Subcutaneous abdominal adipose tissue (tissue), 5 donors: ENCODE measurements around the gene PCDHGA7.

ENCODE experiments used
- H3K27ac ChIP-seq: one replicate; pipeline ENCODE4 v1.7.0; 2013; ENCODE audit warnings: low read depth, mild to moderate bottlenecking, inconsistent platforms, low read length, moderate library complexity
- H3K27me3 ChIP-seq, 5 donors: one replicate each; pipeline ENCODE4 v1.7.0; 2013; ENCODE audit warnings: low read length in 5 of 5, inconsistent platforms in 1 of 5; ENCODE audit not compliant: control insufficient read depth in 5 of 5, insufficient read depth in 4 of 5
- H3K36me3 ChIP-seq, 5 donors: one replicate each; pipeline ENCODE4 v1.7.0; 2013; ENCODE audit warnings: low read length in 5 of 5; ENCODE audit not compliant: control insufficient read depth in 5 of 5, insufficient read depth in 5 of 5
- H3K4me1 ChIP-seq, 5 donors: one replicate each; pipeline ENCODE4 v1.7.0; 2013; ENCODE audit warnings: low read length in 5 of 5, mild to moderate bottlenecking in 3 of 5, moderate library complexity in 1 of 5; ENCODE audit not compliant: control insufficient read depth in 5 of 5, insufficient read depth in 5 of 5
- H3K4me3 ChIP-seq, 5 donors: one replicate each; pipeline ENCODE4 v1.7.0; 2013; ENCODE audit warnings: low read length in 5 of 5, low read depth in 1 of 5
- H3K9ac ChIP-seq, 5 donors: one replicate each; pipeline ENCODE4 v1.7.0; 2013; ENCODE audit warnings: low read length in 5 of 5, mild to moderate bottlenecking in 4 of 5, moderate library complexity in 3 of 5
- H3K9me3 ChIP-seq, 5 donors: one replicate each; pipeline ENCODE4 v1.7.0; 2013; ENCODE audit warnings: low read length in 5 of 5; ENCODE audit not compliant: control insufficient read depth in 5 of 5
- donor health status: healthy.
- donor health status: healthy.
- donor health status: healthy.
- donor health status: healthy.
- donor health status: healthy.

The PCDHGA7 gene

GRCh38 chr5:141349917-141350619 is 32.5 kb upstream of the PCDHGA7 start, which contains the start of gene PCDHGB1:
PCDHGB1 (plus strand) TSS chr5:141350099; CDS start chr5:141350261, 162 bp downstream.
- peaks cover 0 to 17% (median 6%) of the 10 kb centered on the region in 5 donors for H3K27me3 ChIP-seq
- no peaks in the 10 kb centered on the region for H3K36me3 ChIP-seq
- no peak within 1 kb of the TSS for H3K9ac ChIP-seq
- peak within 1 kb of the TSS; percentile 34 to 63 (median 39) for H3K4me3 ChIP-seq
- H3K9me3 ChIP-seq: peaks cover 26 to 60% (median 52%) of the 10 kb centered on the region in 5 donors
- peaks cover 0 to 6% (median 2%) of the 10 kb centered on the region in 5 donors for H3K4me1 ChIP-seq
- H3K27ac ChIP-seq: no peak within 1 kb of the TSS

- peaks cover 36 to 70% (median 58%) of the 10 kb centered on the region in 5 donors for H3K9me3 ChIP-seq
These were observed 31.0 kb upstream of the PCDHGA7 start for GRCh38 chr5:141351591-141351990.

DNA sequence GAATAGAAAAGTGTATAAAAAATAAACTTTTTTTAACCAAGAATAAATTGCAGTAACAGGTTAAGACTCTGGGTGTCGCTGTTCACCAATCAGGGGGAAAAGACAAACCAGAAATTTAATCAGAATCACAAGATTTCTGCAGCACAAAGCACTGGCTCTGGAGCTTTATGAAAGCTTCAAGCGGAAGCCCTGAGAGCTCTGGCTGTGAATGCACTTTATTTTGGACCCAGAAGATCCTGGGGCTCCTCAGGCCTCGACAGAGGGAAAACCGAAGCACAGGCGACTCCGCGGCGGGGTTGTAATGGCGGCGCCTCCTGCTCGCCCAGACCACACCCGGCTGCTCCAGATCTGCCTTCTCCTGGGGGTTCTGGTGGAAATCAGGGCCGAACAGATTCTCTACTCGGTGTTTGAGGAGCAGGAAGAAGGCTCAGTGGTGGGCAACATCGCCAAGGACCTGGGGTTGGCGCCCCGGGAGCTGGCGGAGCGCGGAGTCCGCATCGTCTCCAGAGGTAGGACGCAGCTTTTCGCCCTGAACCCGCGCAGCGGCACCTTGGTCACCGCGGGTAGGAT is 27.6 kb upstream of the PCDHGA7 start, which contains the start of gene PCDHGA4:
TSS of gene PCDHGA4 (plus strand) at position 122 of the 570 bp plus-strand sequence. CDS start at position 209, 87 bp downstream.
- H3K4me1 ChIP-seq: peaks cover 0 to 11% (median 9%) of the 10 kb centered on the region in 5 donors
- H3K9ac ChIP-seq: no peak within 1 kb of the TSS
- peak within 1 kb of the TSS; percentile 43 to 62 (median 57) for H3K4me3 ChIP-seq
- no peaks in the 10 kb centered on the region for H3K36me3 ChIP-seq
- no peak within 1 kb of the TSS for H3K27ac ChIP-seq
- H3K9me3 ChIP-seq: peaks cover 43 to 77% (median 65%) of the 10 kb centered on the region in 5 donors
- H3K27me3 ChIP-seq: peaks cover 0 to 19% (median 6%) of the 10 kb centered on the region in 5 donors

More at GRCh38 chr5:141351591-141351990, 31.0 kb upstream of the PCDHGA7 start:
- Histone ChIP-seq H3K4me3 (peak overlapping the region in 3 of 5 donors; percentile 14 to 35 (median 25)), H3K27ac (no peak overlapping the region), H3K4me1 (peaks cover 0 to 11% (median 8%) of the 10 kb centered on the region in 5 donors), H3K9ac (no peak overlapping the region), H3K36me3 (no peaks in the 10 kb centered on the region), H3K27me3 (peaks cover 0 to 18% (median 6%) of the 10 kb centered on the region in 5 donors)

- Histone ChIP-seq H3K9me3 (peaks cover 45 to 78% (median 65%) of the 10 kb centered on the region in 5 donors), H3K27ac (no peak overlapping the region), H3K4me3 (peak overlapping the region; percentile 43 to 60 (median 56)), H3K9ac (no peak overlapping the region), H3K4me1 (peaks cover 0 to 11% (median 7%) of the 10 kb centered on the region in 5 donors), H3K27me3 (peaks cover 0 to 17% (median 6%) of the 10 kb centered on the region in 5 donors), H3K36me3 (no peaks in the 10 kb centered on the region)
These were observed 26.9 kb upstream of the PCDHGA7 start for GRCh38 chr5:141355641-141356040.

GRCh38 chr5:141356133-141356532 is 26.4 kb upstream of the PCDHGA7 start:
- no peak overlapping the region for H3K9ac ChIP-seq
- no peaks in the 10 kb centered on the region for H3K36me3 ChIP-seq
- peaks cover 45 to 78% (median 65%) of the 10 kb centered on the region in 5 donors for H3K9me3 ChIP-seq
- peaks cover 0 to 11% (median 7%) of the 10 kb centered on the region in 5 donors for H3K4me1 ChIP-seq
- H3K27me3 ChIP-seq: peaks cover 0 to 12% (median 6%) of the 10 kb centered on the region in 5 donors
- peak overlapping the region in 4 of 5 donors; percentile 39 to 60 (median 54) for H3K4me3 ChIP-seq
- H3K27ac ChIP-seq: no peak overlapping the region

- Histone ChIP-seq H3K36me3 (no peaks in the 10 kb centered on the region), H3K9ac (no peak overlapping the region), H3K9me3 (peaks cover 44 to 79% (median 65%) of the 10 kb centered on the region in 5 donors), H3K27me3 (peaks cover 0 to 6% (median 0%) of the 10 kb centered on the region in 5 donors), H3K4me1 (peaks cover 0 to 11% (median 7%) of the 10 kb centered on the region in 5 donors), H3K4me3 (peak overlapping the region; percentile 33 to 43 (median 38)), H3K27ac (no peak overlapping the region)
These were observed 25.6 kb upstream of the PCDHGA7 start for GRCh38 chr5:141356950-141357349.

DNA sequence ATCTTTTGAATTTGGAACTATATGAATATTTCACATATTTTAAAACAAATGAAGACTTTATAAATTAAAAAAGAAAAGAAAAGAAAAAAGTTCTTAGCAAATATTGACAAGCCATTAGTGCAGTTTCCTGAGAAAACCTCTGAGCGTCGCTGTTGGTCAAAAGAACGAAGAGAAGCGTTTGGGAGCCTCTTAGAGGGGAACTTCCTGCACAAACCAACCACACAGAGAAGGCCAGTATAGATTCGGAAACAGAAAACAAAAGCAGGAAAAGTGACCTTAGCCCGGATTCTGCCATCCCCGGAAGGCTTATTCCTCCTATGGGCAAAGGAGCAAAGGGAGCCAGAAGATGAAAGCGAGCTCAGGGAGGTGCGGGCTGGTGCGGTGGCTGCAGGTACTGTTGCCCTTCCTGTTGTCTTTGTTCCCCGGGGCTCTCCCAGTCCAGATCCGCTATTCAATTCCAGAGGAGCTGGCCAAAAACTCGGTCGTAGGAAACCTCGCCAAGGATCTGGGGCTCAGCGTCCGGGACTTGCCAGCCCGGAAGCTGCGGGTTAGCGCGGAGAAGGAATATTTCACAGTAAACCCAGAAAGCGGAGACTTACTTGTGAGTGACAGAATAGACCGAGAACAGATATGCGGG is 22.6 kb upstream of the PCDHGA7 start, which contains the start of gene PCDHGB2:
TSS of gene PCDHGB2 (plus strand) at position 205 of the 637 bp plus-strand sequence. CDS start at position 347, 142 bp downstream.
- Histone ChIP-seq H3K27ac (no peak within 1 kb of the TSS), H3K36me3 (no peaks in the 10 kb centered on the region), H3K4me1 (peaks cover 0 to 11% (median 7%) of the 10 kb centered on the region in 5 donors), H3K9ac (no peak within 1 kb of the TSS), H3K9me3 (peaks cover 56 to 86% (median 78%) of the 10 kb centered on the region in 5 donors), H3K27me3 (peaks cover 0 to 12% (median 5%) of the 10 kb centered on the region in 5 donors), H3K4me3 (peak within 1 kb of the TSS; percentile 27 to 63 (median 47))

DNA sequence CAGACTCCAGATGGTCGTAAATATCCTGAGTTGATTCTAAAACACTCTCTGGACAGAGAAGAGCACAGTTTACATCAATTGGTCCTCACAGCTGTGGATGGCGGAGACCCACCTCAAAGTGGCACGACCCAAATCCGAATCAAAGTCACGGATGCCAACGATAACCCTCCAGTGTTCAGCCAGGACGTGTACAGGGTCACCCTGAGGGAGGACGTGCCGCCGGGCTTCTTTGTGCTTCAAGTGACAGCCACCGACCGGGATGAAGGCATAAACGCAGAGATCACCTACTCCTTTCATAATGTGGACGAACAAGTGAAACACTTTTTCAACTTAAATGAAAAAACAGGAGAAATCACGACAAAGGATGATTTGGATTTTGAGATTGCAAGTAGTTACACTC is 21.9 kb upstream of the PCDHGA7 start:
- Histone ChIP-seq H3K27me3 (peaks cover 0 to 15% (median 5%) of the 10 kb centered on the region in 5 donors), H3K9me3 (peaks cover 57 to 88% (median 79%) of the 10 kb centered on the region in 5 donors), H3K4me3 (peak overlapping the region; percentile 18 to 63 (median 47))

GRCh38 chr5:141362719-141363118 is 19.8 kb upstream of the PCDHGA7 start:
- peak overlapping the region in 3 of 5 donors; percentile 20 to 49 (median 38) for H3K4me3 ChIP-seq
- peaks cover 0 to 3% (median 0%) of the 10 kb centered on the region in 5 donors for H3K4me1 ChIP-seq
- peaks cover 48 to 79% (median 74%) of the 10 kb centered on the region in 5 donors for H3K9me3 ChIP-seq
- H3K9ac ChIP-seq: no peak overlapping the region
- no peak overlapping the region for H3K27ac ChIP-seq
- peaks cover 0 to 16% (median 11%) of the 10 kb centered on the region in 5 donors for H3K27me3 ChIP-seq
- H3K36me3 ChIP-seq: no peaks in the 10 kb centered on the region

More for the DNA sequence above, 21.9 kb upstream of the PCDHGA7 start:
- Histone ChIP-seq H3K36me3 (no peaks in the 10 kb centered on the region), H3K4me1 (peaks cover 0 to 3% (median 0%) of the 10 kb centered on the region in 5 donors), H3K9ac (no peak overlapping the region), H3K27ac (no peak overlapping the region)
